PC-9 (cell line): ENCODE data around the gene COL23A1. TPM values are rescaled to one million over a fixed set of nuclear protein-coding genes. Genes with fewer than 3 reads are reported as not detected.

ENCODE experiments used
- BruUV-seq: library from RNA; stranded (reverse); fragments of 400-500 nt; replicated peaks from 2 replicates; lab custom pipeline; 2021; lab: Mats Ljungman, UMichigan
- CTCF ChIA-PET: fragments of 300-600 bp; sonication (Branson Sonifier 250); formaldehyde crosslinking; loops from one replicate; lab custom pipeline; 2022; ENCODE audit warnings: antibody characterized with exemption; lab: Charles Lee
- POLR2A ChIA-PET: fragments of 300-600 bp; sonication (Branson Sonifier 250); formaldehyde crosslinking; loops from one replicate; lab custom pipeline; 2022; ENCODE audit warnings: antibody characterized with exemption; ENCODE audit not compliant: unreplicated experiment; lab: Charles Lee
- DNase-seq, 2 experiments: peaks; one replicate each; pipeline versions ENCODE4 v3.0.0 to v3.0.0-alpha.2; 2015 to 2022; ENCODE audit warnings: mixed read lengths in 1 of 2
- H2AFZ ChIP-seq: fragments of 200-600 bp; sonication (generic); 2 replicates; pipeline ENCODE4 v1.8.1; 2017; ENCODE audit warnings: antibody characterized with exemption
- H3F3A ChIP-seq: fragments of 200-600 bp; sonication (generic); 2 replicates; pipeline ENCODE4 v1.8.1; 2017; ENCODE audit warnings: antibody characterized with exemption, mild to moderate bottlenecking, low read depth; ENCODE audit not compliant: insufficient read depth
- H3K27ac ChIP-seq: fragments of 200-600 bp; sonication (generic); 2 replicates; pipeline ENCODE4 v1.6.1; 2016; ENCODE audit warnings: mixed run types
- H3K27me3 ChIP-seq: fragments of 200-600 bp; sonication (generic); 2 replicates; pipeline ENCODE4 v1.6.1; 2016; ENCODE audit warnings: low read depth, mixed run types; ENCODE audit not compliant: insufficient read depth
- H3K36me3 ChIP-seq: fragments of 200-600 bp; sonication (generic); 2 replicates; pipeline ENCODE4 v1.6.1; 2016; ENCODE audit warnings: low read depth, mixed run types
- H3K4me1 ChIP-seq: fragments of 200-600 bp; sonication (generic); replicated peaks from 2 replicates; pipeline ENCODE4 v1.6.1; 2016; ENCODE audit warnings: mixed run types; ENCODE audit not compliant: insufficient read depth
- H3K4me2 ChIP-seq: fragments of 200-600 bp; sonication (generic); 2 replicates; pipeline ENCODE4 v1.6.1; 2017; ENCODE audit warnings: mixed run types
- H3K4me3 ChIP-seq: fragments of 200-600 bp; sonication (generic); 2 replicates; pipeline ENCODE4 v1.6.1; 2016; ENCODE audit warnings: mixed run types
- H3K79me2 ChIP-seq: fragments of 200-600 bp; sonication (generic); 2 replicates; pipeline ENCODE4 v1.6.1; 2017; ENCODE audit warnings: low read depth, mixed run types
- H3K9me2 ChIP-seq: fragments of 200-600 bp; sonication (generic); 2 replicates; pipeline ENCODE4 v1.8.1; 2017; ENCODE audit warnings: mild to moderate bottlenecking; ENCODE audit not compliant: insufficient read depth
- H3K9me3 ChIP-seq: fragments of 200-600 bp; sonication (generic); 2 replicates; pipeline ENCODE4 v1.8.1; 2016; ENCODE audit warnings: low read depth; ENCODE audit not compliant: insufficient read depth
- H4K20me1 ChIP-seq: fragments of 200-600 bp; sonication (generic); 2 replicates; pipeline ENCODE4 v1.8.1; 2017; ENCODE audit not compliant: insufficient read depth
- EZH2 ChIP-seq: fragments of 200-600 bp; sonication (generic); IDR thresholded peaks from 2 replicates; pipeline ENCODE4 v1.8.0; 2017; ENCODE audit warnings: antibody characterized with exemption, low read depth
- intact Hi-C: fragments of 100-400 bp; cut with micrococcal nuclease; formaldehyde crosslinking; loops from one replicate; pipeline ENCODE4 v1.10.0; 2022; ENCODE audit not compliant: unreplicated experiment
- total RNA-seq: library from RNA; stranded (reverse); gene quantifications from 2 replicates; pipeline ENCODE4 v1.2.3, GENCODE V29; 2021
- TF ChIP-seq, protein P1 (sequence below): fragments of 200-600 bp; sonication (generic); conservative IDR thresholded peaks from 2 replicates; pipeline ENCODE4 v1.6.1; 2017; ENCODE audit warnings: mixed run types, antibody characterized with exemption, mild to moderate bottlenecking, moderate library complexity

Gene COL23A1
- total RNA-seq, 1 experiment from 2014 or later: not detected

GRCh38 chr5:178330791-178331404, 259.3 kb downstream of the COL23A1 start:
- Histone ChIP-seq H3K79me2 (no peaks in the 10 kb centered on the region), H3K4me3 (no peak overlapping the region), H3K27me3 (peaks cover 100% of the 10 kb centered on the region), H3K36me3 (no peaks in the 10 kb centered on the region), H3F3A (no peaks in the 10 kb centered on the region), H4K20me1 (no peaks in the 10 kb centered on the region), H3K9me3 (no peaks in the 10 kb centered on the region), H3K4me1 (no peaks in the 10 kb centered on the region), H3K27ac (no peak overlapping the region), H2AFZ (no peak overlapping the region), H3K9me2 (no peaks in the 10 kb centered on the region), H3K4me2 (no peak overlapping the region)
- CTCF ChIA-PET: no interaction called here
- POLR2A ChIA-PET: no interaction called here
- BruUV-seq: no TSS peak
- TF ChIP-seq EZH2: 0 out of 2 replicates have a peak, but pooled peaks have one; percentile 24
- TF ChIP-seq, protein P1, sequence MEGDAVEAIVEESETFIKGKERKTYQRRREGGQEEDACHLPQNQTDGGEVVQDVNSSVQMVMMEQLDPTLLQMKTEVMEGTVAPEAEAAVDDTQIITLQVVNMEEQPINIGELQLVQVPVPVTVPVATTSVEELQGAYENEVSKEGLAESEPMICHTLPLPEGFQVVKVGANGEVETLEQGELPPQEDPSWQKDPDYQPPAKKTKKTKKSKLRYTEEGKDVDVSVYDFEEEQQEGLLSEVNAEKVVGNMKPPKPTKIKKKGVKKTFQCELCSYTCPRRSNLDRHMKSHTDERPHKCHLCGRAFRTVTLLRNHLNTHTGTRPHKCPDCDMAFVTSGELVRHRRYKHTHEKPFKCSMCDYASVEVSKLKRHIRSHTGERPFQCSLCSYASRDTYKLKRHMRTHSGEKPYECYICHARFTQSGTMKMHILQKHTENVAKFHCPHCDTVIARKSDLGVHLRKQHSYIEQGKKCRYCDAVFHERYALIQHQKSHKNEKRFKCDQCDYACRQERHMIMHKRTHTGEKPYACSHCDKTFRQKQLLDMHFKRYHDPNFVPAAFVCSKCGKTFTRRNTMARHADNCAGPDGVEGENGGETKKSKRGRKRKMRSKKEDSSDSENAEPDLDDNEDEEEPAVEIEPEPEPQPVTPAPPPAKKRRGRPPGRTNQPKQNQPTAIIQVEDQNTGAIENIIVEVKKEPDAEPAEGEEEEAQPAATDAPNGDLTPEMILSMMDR: no peak
- no peak for DNase-seq
- intact Hi-C loops: no loop called here

DNA sequence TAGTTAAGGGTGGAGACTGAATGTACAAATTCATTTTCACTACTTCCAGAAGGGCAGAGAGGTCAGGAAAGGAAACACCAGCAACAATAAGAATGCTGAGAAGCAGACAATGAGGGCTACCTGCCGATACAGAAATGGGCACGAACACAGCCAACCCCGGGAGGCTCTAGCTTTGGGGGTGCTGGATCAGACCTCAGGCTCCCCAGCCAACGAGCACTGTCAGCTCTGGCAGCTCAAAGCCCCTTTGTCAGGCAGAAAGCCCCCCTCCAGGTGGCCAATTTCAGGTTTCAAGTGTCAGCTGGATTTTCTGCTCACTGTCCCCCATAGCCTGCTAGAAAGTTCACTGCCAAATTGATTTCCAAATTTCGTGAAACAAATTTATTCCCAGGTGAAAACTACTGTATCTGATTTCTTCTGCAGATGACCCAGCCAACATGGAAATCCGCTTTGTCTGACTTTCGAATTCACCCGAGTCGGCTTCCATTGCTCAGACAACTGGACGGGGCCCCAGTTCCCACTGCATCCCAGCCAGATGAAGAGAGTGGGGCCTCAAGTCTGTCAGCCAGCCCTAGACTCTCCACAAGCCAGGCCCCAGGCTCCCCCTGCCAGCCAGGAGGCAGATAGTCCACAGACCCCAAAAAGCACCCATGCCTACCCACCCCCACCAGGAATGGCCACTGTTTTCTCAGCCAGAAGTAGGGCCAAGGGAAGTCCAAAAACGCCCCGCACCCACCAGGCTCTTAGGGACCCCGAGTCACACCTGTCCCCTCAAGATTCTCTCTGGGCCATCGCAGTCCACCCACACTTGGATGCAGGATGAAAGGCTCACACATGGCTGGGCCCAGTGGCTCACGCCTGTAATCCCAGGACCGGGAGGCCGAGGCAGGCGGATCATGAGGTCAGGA, 261.1 kb downstream of the COL23A1 start:
- no peaks in the 10 kb centered on the region for H3K36me3 ChIP-seq
- no peak overlapping the region for H3K4me3 ChIP-seq
- ChIA-PET POLR2A (no interaction called here), CTCF (no interaction called here)
- H3K27ac ChIP-seq: no peak overlapping the region
- H3F3A ChIP-seq: no peaks in the 10 kb centered on the region
- no peaks in the 10 kb centered on the region for H3K79me2 ChIP-seq
- H3K27me3 ChIP-seq: peaks cover 100% of the 10 kb centered on the region
- no peak for DNase-seq
- H2AFZ ChIP-seq: no peak overlapping the region
- H3K4me2 ChIP-seq: no peak overlapping the region
- BruUV-seq: no TSS peak
- no peaks in the 10 kb centered on the region for H3K9me2 ChIP-seq
- no peaks in the 10 kb centered on the region for H3K9me3 ChIP-seq
- no peak for TF ChIP-seq EZH2
- TF ChIP-seq, protein P1: no peak
- intact Hi-C loops: no loop called here
- no peaks in the 10 kb centered on the region for H4K20me1 ChIP-seq
- no peaks in the 10 kb centered on the region for H3K4me1 ChIP-seq

- Histone ChIP-seq H3K27ac (no peak overlapping the region), H3K4me1 (no peaks in the 10 kb centered on the region), H3K36me3 (no peaks in the 10 kb centered on the region), H3K4me2 (no peak overlapping the region), H2AFZ (no peak overlapping the region), H3K9me2 (no peaks in the 10 kb centered on the region), H3K27me3 (peaks cover 100% of the 10 kb centered on the region), H3K9me3 (no peaks in the 10 kb centered on the region), H3K79me2 (no peaks in the 10 kb centered on the region), H4K20me1 (no peaks in the 10 kb centered on the region), H3F3A (no peaks in the 10 kb centered on the region), H3K4me3 (no peak overlapping the region)
- DNase-seq: no peak
- intact Hi-C loops: no loop called here
- CTCF ChIA-PET: no interaction called here
- POLR2A ChIA-PET: no interaction called here
- TF ChIP-seq, protein P1: no peak
- BruUV-seq: no TSS peak
These were observed 262.1 kb downstream of the COL23A1 start for GRCh38 chr5:178327931-178328711.
